Measurements from ENCODE around the gene ABCA3.
A peak's percentile ranks its signal among the peaks of the same experiment; 100 is the strongest.

GRCh38 chr16:2340564-2341455 is at the start of gene ABCA3:
- TF ChIP-seq CTCF (IDR thresholded peaks at IDR 0.05) (peak; percentile 99 to 100 (median 100)), POLR2A (IDR thresholded peaks at IDR 0.05) (peak in 1 of 2 donors; percentile 68), EP300 (IDR thresholded peaks at IDR 0.05) (peak; percentile 18 to 83)

All from tibial nerve (tissue), 4 donors.